Measurements from ENCODE around the gene HIBCH. TPM values are rescaled to one million over a fixed set of nuclear protein-coding genes. Genes with fewer than 3 reads are reported as not detected.

Gene HIBCH
- total RNA-seq, 1 experiment from 2014 or later = 26.5 TPM

- TF ChIP-seq MAX (CRISPR knock-in tag; IDR thresholded peaks at IDR 0.05) (no peak), SP1 (CRISPR knock-in tag; conservative IDR thresholded peaks at IDR 0.05) (no peak), USF2 (CRISPR knock-in tag; IDR thresholded peaks at IDR 0.05) (no peak)
- Mint-ChIP-seq H3K27ac (peak overlapping the region; percentile 21), H3K9me3 (no peaks in the 10 kb centered on the region), H3K36me3 (no peaks in the 10 kb centered on the region), H3K4me1 (peaks cover 44% of the 10 kb centered on the region), H3K27me3 (ENCODE audit: low read depth) (no peaks in the 10 kb centered on the region), H3K4me3 (no peak overlapping the region)
- ChIA-PET CTCF (no interaction called here), POLR2A (no interaction called here)
- no peak for ATAC-seq
- no peak for DNase-seq (ENCODE audit: low spot score)
Measured at GRCh38 chr2:190213441-190214335, 105.9 kb downstream of the HIBCH start.

GRCh38 chr2:190210471-190210870 is 109.2 kb downstream of the HIBCH start:
- ChIA-PET CTCF (no interaction called here), POLR2A (no interaction called here)
- Mint-ChIP-seq H3K9me3 (no peaks in the 10 kb centered on the region), H3K36me3 (no peaks in the 10 kb centered on the region), H3K4me3 (no peak overlapping the region), H3K27ac (no peak overlapping the region), H3K27me3 (ENCODE audit: low read depth) (no peaks in the 10 kb centered on the region), H3K4me1 (peaks cover 23% of the 10 kb centered on the region)
- ATAC-seq (no peak), DNase-seq (ENCODE audit: low spot score) (no peak)
- TF ChIP-seq USF1 (CRISPR knock-in tag; IDR thresholded peaks at IDR 0.05) (no peak), ZNF396 (CRISPR knock-in tag; IDR thresholded peaks at IDR 0.05; ENCODE audit: borderline replicate concordance) (no peak), ZNF512 (CRISPR knock-in tag; IDR thresholded peaks at IDR 0.05; ENCODE audit: borderline replicate concordance) (no peak), SMAD3 (CRISPR knock-in tag; IDR thresholded peaks at IDR 0.05; ENCODE audit: borderline replicate concordance) (no peak), USF2 (CRISPR knock-in tag; IDR thresholded peaks at IDR 0.05) (no peak), NFATC4 (CRISPR knock-in tag; IDR thresholded peaks at IDR 0.05) (no peak), TEAD4 (CRISPR knock-in tag; IDR thresholded peaks at IDR 0.05) (no peak), FOXJ3 (CRISPR knock-in tag; IDR thresholded peaks at IDR 0.05; ENCODE audit: borderline replicate concordance) (no peak), RELA (CRISPR knock-in tag; IDR thresholded peaks at IDR 0.05; ENCODE audit: borderline replicate concordance) (no peak), IRF2 (CRISPR knock-in tag; IDR thresholded peaks at IDR 0.05; ENCODE audit: borderline replicate concordance, low read depth) (no peak), EMX1 (CRISPR knock-in tag; IDR thresholded peaks at IDR 0.05) (no peak), ZBTB43 (CRISPR knock-in tag; IDR thresholded peaks at IDR 0.05) (no peak), MYBL2 (CRISPR knock-in tag; IDR thresholded peaks at IDR 0.05) (no peak), ARID4B (CRISPR knock-in tag; IDR thresholded peaks at IDR 0.05; ENCODE audit: borderline replicate concordance) (no peak), TP53 (CRISPR knock-in tag; IDR thresholded peaks at IDR 0.05) (no peak), IRF1 (CRISPR knock-in tag; IDR thresholded peaks at IDR 0.05) (no peak), ZNF425 (CRISPR knock-in tag; conservative IDR thresholded peaks at IDR 0.05) (no peak)
